ENCODE data around the gene ROBO4.

ROBO4 gene

DNA sequence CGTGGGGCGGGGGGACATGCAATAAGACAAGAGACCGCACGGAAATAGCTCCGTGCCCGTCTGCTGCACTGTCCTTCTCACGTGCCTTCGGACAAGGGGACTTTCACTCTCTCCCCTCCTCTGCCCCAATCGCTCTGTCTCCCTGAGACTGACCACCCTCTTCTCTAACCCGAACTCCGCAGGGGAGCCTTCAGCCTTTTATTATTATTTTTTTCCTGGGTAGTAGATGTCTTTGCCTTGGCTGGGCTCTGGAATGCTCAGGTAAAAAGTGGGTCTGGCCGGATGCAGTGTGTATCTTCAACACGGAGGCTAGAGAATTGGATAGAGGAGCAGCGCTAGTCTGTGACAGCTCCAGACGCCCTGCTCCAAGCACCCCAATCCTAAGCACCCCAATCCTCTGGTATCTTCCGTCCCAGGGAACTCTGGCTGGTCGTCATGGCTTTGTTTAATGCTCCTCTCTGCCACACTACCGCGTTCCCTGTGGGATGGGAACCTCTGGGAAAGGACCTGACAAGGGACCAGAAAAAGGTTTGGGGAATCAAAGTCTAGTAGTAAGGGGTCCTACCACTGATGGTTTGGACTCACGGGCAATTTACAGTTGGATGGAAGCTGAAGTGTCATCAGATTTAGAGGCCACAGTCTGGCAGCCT, 57.6 kb downstream of the ROBO4 start:
- no peak for DNase-seq

DNA sequence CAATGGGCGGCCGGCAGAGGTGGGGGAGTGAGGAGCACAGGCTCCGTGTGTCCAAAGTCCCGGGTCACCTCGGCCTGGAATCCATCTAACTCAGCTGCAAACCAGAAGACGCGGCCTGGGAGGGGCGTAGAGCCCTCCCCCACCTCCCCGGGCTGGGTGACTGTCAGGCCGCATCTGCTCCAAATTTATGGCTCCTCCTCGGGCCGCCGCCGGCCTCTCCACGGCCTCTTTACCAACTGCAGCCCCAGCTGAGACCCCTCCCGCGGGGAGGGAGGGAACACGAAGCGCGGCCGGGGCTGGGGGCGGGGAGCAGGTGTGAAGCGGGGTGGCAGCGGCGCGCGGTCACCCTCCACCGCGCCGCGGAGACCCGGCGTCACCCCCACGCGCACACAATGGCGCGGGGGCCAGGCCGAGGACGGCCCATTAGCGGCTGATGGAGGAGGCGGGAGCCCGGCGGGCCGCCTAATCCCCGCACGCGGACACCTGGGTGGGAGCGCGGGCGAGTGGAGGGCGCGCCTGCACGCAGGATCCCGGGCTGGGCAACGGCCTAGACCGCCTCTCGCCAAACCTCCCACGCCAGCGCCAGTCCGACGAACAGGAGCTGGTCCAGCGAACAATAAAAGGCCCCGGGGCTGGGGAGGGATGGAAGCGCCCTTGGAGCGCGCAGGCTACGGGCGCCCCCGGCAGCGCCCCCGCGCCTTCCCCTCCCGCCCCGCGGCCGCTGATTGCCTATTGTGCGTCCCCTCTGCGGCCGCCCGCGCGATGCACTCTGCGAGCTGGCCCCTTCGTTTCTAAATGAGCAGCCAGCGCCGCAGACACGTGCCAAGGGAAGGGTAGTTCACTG, 58.3 kb downstream of the ROBO4 start:
- no peak for DNase-seq

GRCh38 chr11:124838805-124839127, 58.9 kb downstream of the ROBO4 start:
- DNase-seq: no peak

DNA sequence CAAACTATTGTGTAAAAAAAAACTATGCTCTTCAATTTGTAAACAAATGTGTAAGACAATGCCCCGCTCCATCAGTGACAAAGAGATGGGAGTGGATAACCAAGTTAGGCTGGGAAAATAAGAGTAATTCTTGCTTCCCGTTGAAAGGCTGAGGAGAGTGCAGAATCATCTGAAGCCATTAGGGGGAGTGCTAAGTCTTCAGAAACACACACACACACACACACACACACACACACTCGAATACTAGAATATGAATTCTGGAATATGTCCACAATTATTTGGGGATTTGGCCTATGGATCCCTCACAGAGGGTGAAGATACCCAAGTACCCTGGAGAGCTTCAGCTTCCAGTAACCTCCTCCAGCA, 60.2 kb downstream of the ROBO4 start:
- peak in 1 of 2 donors; percentile 55 for DNase-seq

GRCh38 chr11:124835918-124836317, 61.7 kb downstream of the ROBO4 start:
- no peak for DNase-seq

GRCh38 chr11:124834526-124835180, 63.0 kb downstream of the ROBO4 start:
- DNase-seq: no peak

Data from hippocampal formation (tissue), 2 donors.